Fibroblast of lung (primary cell): ENCODE data around the gene RPLP2.

Source experiments
- CTCF ChIP-seq, 2 donors: IDR thresholded peaks in 1 of 2; conservative IDR thresholded peaks in 1 of 2; 1 replicate in 1 of 2; 2 replicates in 1 of 2; pipeline ENCODE4 v1.5.1; 2011 to 2012; ENCODE audit warnings: low read length in 2 of 2, control low read depth in 1 of 2, inconsistent platforms in 1 of 2, low read depth in 1 of 2, mild to moderate bottlenecking in 1 of 2
- EZH2 ChIP-seq: IDR thresholded peaks from 2 replicates; pipeline ENCODE4 v1.5.1; 2012; ENCODE audit warnings: low read length, control low read depth, mild to moderate bottlenecking; ENCODE audit errors: missing control alignments

- no peak for TF ChIP-seq EZH2
- TF ChIP-seq CTCF (conservative IDR thresholded peaks at IDR 0.05 in 1 of 2, IDR thresholded peaks at IDR 0.05 in 1 of 2; ENCODE audit: low read depth in 1 of 2, low read length in 2 of 2) = no peak
Measured at GRCh38 chr11:815675-816432, 6.1 kb downstream of the RPLP2 start.
